Measurements from ENCODE around the gene GJB5. TPM values are rescaled to one million over a fixed set of nuclear protein-coding genes. Genes with fewer than 3 reads are reported as not detected.

Gene GJB5
- total RNA-seq, 1 donor from 2014 or later = not detected

GRCh38 chr1:34784751-34785221, 29.9 kb downstream of the GJB5 start:
- Mint-ChIP-seq H3K4me1 (peaks cover 2% of the 10 kb centered on the region), H3K36me3 (ENCODE audit: low read depth) (no peaks in the 10 kb centered on the region), H3K27me3 (peaks cover 48% of the 10 kb centered on the region), H3K9me3 (no peaks in the 10 kb centered on the region), H3K27ac (no peak overlapping the region), H3K4me3 (no peak overlapping the region)
- ATAC-seq (ENCODE audit: low read depth) (no peak), DNase-seq (no peak)
- intact Hi-C loops (cut with micrococcal nuclease) = no loop called here
- ChIA-PET POLR2A (no interaction called here), CTCF (no interaction called here)
- TF ChIP-seq, protein P1, sequence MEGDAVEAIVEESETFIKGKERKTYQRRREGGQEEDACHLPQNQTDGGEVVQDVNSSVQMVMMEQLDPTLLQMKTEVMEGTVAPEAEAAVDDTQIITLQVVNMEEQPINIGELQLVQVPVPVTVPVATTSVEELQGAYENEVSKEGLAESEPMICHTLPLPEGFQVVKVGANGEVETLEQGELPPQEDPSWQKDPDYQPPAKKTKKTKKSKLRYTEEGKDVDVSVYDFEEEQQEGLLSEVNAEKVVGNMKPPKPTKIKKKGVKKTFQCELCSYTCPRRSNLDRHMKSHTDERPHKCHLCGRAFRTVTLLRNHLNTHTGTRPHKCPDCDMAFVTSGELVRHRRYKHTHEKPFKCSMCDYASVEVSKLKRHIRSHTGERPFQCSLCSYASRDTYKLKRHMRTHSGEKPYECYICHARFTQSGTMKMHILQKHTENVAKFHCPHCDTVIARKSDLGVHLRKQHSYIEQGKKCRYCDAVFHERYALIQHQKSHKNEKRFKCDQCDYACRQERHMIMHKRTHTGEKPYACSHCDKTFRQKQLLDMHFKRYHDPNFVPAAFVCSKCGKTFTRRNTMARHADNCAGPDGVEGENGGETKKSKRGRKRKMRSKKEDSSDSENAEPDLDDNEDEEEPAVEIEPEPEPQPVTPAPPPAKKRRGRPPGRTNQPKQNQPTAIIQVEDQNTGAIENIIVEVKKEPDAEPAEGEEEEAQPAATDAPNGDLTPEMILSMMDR (IDR thresholded peaks at IDR 0.05) = no peak

DNA sequence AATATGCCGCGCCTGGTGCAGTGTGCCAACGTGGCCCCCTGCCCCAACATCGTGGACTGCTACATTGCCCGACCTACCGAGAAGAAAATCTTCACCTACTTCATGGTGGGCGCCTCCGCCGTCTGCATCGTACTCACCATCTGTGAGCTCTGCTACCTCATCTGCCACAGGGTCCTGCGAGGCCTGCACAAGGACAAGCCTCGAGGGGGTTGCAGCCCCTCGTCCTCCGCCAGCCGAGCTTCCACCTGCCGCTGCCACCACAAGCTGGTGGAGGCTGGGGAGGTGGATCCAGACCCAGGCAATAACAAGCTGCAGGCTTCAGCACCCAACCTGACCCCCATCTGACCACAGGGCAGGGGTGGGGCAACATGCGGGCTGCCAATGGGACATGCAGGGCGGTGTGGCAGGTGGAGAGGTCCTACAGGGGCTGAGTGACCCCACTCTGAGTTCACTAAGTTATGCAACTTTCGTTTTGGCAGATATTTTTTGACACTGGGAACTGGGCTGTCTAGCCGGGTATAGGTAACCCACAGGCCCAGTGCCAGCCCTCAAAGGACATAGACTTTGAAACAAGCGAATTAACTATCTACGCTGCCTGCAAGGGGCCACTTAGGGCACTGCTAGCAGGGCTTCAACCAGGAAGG, 30.5 kb downstream of the GJB5 start:
- intact Hi-C loops (cut with micrococcal nuclease) = no loop called here
- Mint-ChIP-seq H3K27ac (no peak overlapping the region), H3K36me3 (ENCODE audit: low read depth) (no peaks in the 10 kb centered on the region), H3K9me3 (no peaks in the 10 kb centered on the region), H3K27me3 (peaks cover 46% of the 10 kb centered on the region), H3K4me1 (peaks cover 3% of the 10 kb centered on the region), H3K4me3 (no peak overlapping the region)
- CTCF ChIA-PET = no interaction called here
- TF ChIP-seq, protein P1 (IDR thresholded peaks at IDR 0.05) = no peak
- ATAC-seq (ENCODE audit: low read depth) (no peak), DNase-seq (no peak)
- POLR2A ChIA-PET = no interaction called here

GRCh38 chr1:34785875-34786470, 31.1 kb downstream of the GJB5 start:
- POLR2A ChIA-PET = interaction anchor here (0.9 kb wide), 1 partner anchor 199 kb away, joined by 3 read pairs; the partner anchor contains the start of gene TMEM35B
- ATAC-seq (ENCODE audit: low read depth) (no peak), DNase-seq (no peak)
- peaks cover 48% of the 10 kb centered on the region for H3K27me3 Mint-ChIP-seq
- peaks cover 3% of the 10 kb centered on the region for H3K4me1 Mint-ChIP-seq
- intact Hi-C loops (cut with micrococcal nuclease) = loop anchor here (1.0 kb wide), 2 partner anchors 66 to 80 kb away; no protein-coding TSS in a partner anchor
- no peak overlapping the region for H3K27ac Mint-ChIP-seq
- no peak overlapping the region for H3K4me3 Mint-ChIP-seq
- TF ChIP-seq, protein P1 (IDR thresholded peaks at IDR 0.05) = no peak
- CTCF ChIA-PET = interaction anchor here (0.7 to 1.2 kb wide), 4 partner anchors 18 to 81 kb away, joined by 3 to 8 read pairs (median 4); no protein-coding TSS in a partner anchor
- no peaks in the 10 kb centered on the region for H3K36me3 Mint-ChIP-seq (ENCODE audit: low read depth)
- H3K9me3 Mint-ChIP-seq = no peaks in the 10 kb centered on the region

DNA sequence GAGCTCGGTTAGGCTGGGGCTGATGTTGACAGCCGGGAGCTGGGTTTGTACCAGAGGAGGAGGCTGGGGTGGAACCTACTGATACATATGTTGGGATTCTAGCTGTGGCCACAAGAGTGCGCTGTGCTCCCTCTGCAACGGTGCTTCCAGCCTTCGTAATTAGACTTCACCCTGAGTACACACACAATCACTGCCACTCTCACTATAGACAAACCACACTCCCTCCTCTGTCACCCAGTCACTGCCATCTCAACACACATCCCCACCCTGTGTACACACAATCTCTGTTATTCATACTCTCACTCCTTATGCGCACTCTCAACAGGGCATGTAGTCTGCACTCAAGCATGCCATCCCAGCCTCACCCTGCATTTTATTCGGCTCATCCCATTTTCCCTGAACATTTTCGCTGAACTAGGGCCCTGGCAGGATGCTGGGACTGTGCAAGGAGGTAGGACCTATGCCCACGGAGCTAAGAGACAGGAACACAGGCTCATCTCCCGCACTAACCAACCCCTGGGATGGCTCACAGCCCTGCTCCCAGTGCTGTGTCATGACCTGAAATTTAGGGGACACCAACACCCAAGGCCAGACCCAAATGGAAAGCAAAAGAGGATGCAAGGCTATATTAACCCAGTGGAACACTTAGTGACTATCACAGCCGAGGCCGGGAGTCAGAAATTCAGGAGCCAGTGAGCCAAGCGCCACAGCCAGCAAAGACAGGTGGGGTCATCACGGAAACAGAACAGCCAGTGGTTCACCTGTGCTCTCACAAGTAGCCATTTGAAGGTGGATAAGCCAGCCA, 31.9 kb downstream of the GJB5 start:
- Mint-ChIP-seq H3K27ac (no peak overlapping the region), H3K9me3 (no peaks in the 10 kb centered on the region)
- intact Hi-C loops (cut with micrococcal nuclease) = loop anchor here (1.0 kb wide), 2 partner anchors 66 to 80 kb away; no protein-coding TSS in a partner anchor

More for the DNA sequence above, 31.9 kb downstream of the GJB5 start:
- no peak overlapping the region for H3K4me3 Mint-ChIP-seq
- TF ChIP-seq, protein P1 (IDR thresholded peaks at IDR 0.05) = no peak
- H3K36me3 Mint-ChIP-seq (ENCODE audit: low read depth) = no peaks in the 10 kb centered on the region
- ChIA-PET CTCF (interaction anchor here (0.7 to 1.5 kb wide), 5 partner anchors 10 to 80 kb away, joined by 3 to 8 read pairs (median 4); no protein-coding TSS in a partner anchor), POLR2A (interaction anchor here (0.9 kb wide), 1 partner anchor 198 kb away, joined by 3 read pairs; the partner anchor contains the start of gene TMEM35B)
- no peak for DNase-seq
- peaks cover 52% of the 10 kb centered on the region for H3K27me3 Mint-ChIP-seq
- peak; percentile 82 for ATAC-seq (ENCODE audit: low read depth)
- H3K4me1 Mint-ChIP-seq = peaks cover 7% of the 10 kb centered on the region

Measured in activated B cell treated with CpG ODN at 0.5 μM for 24 hours (primary cell).